ENCODE results near the gene DOHH.

The DOHH gene

GRCh38 chr19:3499738-3500428 lies 591 bp downstream of the DOHH start:
- no peak for DNase-seq

- DNase-seq: no peak
These were observed 2.5 kb downstream of the DOHH start for GRCh38 chr19:3497757-3498520.

GRCh38 chr19:3496392-3497273 lies 3.8 kb downstream of the DOHH start:
- DNase-seq: no peak

GRCh38 chr19:3494559-3494958 lies 5.9 kb downstream of the DOHH start:
- DNase-seq: no peak

DNA sequence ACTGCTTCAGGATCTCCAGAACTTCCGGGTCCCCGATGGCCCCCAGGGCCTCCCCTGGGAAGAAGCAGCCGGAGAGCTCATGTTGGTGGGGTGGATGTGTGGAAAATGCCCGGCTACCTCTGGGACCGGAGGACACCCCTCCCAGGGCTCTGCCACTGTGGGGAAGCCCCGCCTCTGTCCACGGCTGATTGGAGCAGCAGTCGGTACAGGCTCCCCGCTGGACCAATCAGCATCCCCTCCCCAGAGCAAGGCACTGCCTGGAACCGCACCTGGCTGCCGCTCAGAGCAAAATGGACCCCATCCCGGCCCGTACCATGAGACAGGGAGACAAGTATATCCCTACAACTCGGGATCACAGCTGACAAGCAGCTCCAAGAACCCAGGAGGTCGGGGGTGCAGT lies 6.4 kb downstream of the DOHH start:
- peak; percentile 97 for DNase-seq

GRCh38 chr19:3493651-3494050 lies 6.8 kb downstream of the DOHH start:
- no peak for DNase-seq

- DNase-seq: no peak
These were observed 7.6 kb downstream of the DOHH start for GRCh38 chr19:3492919-3493318.

DNA sequence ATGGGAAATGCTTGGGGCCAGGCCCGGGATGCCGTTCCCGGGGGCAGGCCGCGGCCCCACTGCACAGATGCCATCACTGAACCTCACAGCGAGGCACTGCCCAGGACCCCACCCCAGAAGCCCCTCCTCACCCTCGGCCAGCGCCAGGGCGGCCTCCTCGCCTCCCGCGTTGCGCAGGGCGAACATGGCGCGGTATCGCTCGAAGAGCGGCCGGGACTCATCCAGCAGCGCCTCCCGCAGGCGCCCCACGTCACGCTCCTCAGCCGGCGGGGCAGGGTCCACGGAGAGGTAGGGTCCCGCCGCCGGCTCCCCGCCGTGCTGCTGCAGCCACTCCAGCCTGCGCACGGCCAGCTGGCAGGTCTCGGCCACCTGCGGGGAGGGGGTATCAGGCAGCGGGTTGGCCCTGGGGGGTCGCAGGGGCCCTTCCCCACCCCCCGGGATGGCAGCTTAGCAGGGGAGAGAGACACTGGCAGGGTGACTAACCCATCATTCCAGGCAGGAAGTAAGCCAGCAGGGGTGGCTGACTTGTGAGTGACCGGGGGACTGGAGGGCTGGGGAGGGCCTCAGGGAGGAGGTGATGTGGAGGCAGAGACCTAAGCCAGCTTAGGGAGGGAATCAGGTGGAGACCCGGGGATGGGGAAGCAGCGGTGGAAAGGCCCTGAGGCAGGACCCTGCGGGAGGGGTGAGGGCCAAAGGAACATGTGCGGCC lies 8.2 kb downstream of the DOHH start:
- DNase-seq: no peak

DNA sequence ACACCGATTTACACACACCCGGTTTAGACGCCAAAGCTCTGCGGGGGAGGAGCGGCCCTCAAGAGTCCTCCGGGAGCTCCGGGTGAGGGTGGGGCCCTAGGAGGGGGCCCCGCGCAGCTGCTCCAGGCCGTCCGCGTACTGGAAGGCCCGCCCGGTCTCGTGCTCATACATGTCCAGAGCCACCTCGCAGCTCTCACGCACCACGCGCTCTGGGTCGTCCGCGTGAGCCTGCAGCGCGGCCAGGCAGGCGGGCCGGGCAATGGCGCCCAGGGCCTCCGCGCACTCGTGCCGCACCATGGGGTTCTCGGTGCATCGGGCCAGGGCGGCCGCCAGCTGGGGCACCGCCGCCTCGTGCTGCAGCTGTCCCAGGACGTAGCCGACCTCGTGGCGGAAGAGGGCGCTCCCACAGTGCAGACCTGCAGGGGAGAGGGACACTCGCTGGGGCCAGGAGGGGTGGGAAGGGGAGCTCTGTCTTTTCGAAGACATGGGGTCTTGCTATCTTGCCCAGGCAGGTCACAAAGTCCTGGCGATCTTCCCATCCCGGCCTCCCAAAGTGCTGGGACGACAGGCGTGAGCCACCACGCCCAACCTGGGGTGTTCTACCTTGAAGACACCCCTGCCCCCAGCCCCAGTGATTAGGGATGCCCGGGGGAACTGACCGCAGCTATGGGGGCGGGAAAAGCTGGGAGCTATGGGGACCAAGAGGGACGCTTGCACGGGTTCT lies 8.9 kb downstream of the DOHH start:
- no peak for DNase-seq

GRCh38 chr19:3483226-3483628 lies 17.2 kb downstream of the DOHH start, which contains the start of gene SMIM44:
Gene SMIM44, minus strand, starts transcription at chr19:3483441. Its CDS starts 38 bp downstream, at chr19:3483403.
- no peak for DNase-seq

- no peak for DNase-seq
These were observed 17.8 kb downstream of the DOHH start for GRCh38 chr19:3482507-3483225.

DNA sequence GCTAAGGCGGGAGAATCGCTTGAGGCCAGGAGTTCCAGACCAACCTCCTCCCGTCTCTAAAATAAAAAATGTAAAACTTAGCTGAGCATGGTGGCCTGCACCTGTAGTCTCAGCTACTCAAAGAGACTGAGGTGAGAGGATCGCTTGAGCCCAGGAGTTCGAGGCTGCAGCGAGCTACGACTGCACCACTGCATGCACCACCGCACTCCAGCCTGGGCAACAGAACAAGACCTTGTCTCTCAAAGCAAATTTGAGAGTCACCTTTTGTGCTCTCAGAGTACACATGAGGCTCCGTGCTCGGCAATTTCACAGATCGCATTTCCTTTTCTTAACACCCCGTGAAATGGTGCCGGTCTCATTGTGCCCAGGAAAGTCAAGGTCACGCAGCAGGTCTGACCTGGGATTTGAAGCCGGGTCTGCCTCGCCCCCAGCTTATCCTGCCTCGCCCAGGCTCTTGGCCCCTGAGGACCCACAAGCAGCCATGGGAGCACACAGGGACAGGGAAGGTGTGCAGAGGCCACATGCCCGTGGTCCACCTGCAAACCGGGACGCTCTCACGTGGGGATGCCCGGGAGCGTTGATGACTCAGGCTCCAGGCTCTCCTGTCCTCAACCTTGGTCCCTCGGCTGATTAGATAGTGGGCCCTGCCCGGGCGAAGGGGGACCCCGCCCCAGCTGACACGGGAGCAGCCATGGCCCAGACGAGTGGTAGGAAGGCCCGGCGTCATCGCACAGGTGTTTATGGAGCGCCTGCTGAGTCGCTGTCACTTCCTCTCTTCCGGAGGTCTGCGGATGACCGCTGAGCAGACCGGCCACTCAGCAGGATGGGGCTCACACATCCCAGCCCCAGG lies 19.0 kb downstream of the DOHH start:
- no peak for DNase-seq

DNA sequence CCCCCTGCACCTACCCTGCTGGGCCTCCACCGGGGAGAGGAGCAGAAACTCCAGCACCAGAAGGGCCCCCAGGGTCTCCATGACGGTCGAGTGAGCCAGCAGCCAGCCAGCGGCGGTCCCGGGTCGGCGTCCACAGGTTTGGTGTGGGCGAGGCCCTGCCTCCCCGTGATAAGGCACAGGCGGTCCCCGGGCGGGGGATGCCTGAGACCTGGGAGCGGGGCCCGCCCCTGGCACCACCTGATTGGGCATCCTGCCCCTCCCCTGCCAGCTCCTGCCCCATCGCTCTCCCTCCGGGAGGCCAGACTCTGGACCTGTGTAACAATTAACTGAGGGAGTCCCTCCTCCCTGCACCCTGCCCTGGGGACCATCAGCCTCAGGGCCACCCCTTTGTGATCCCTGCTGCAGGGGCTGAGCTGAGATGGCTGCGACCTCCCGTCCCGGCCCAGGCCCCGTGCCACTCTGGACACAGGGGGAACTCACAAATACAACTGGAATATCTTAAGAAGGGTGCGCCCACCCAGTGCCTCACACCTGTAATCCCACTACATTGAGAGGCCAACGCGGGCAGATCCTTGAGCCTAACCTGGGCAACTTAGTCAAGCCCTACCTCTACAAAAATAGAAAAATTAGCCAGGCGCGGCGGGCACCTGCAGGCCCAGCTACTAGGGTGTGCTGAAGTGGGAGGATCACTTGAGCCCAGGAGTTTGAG lies 19.9 kb downstream of the DOHH start, which contains the start of gene SMIM24:
TSS of gene SMIM24 (minus strand) at position 143 of the 709 bp plus-strand sequence. CDS start at position 81, 62 bp downstream.
- DNase-seq: no peak

GRCh38 chr19:3479834-3480215 lies 20.6 kb downstream of the DOHH start:
- peak; percentile 36 for DNase-seq

- DNase-seq: peak; percentile 19
These were observed 21.2 kb downstream of the DOHH start for GRCh38 chr19:3479177-3479833.

DNA sequence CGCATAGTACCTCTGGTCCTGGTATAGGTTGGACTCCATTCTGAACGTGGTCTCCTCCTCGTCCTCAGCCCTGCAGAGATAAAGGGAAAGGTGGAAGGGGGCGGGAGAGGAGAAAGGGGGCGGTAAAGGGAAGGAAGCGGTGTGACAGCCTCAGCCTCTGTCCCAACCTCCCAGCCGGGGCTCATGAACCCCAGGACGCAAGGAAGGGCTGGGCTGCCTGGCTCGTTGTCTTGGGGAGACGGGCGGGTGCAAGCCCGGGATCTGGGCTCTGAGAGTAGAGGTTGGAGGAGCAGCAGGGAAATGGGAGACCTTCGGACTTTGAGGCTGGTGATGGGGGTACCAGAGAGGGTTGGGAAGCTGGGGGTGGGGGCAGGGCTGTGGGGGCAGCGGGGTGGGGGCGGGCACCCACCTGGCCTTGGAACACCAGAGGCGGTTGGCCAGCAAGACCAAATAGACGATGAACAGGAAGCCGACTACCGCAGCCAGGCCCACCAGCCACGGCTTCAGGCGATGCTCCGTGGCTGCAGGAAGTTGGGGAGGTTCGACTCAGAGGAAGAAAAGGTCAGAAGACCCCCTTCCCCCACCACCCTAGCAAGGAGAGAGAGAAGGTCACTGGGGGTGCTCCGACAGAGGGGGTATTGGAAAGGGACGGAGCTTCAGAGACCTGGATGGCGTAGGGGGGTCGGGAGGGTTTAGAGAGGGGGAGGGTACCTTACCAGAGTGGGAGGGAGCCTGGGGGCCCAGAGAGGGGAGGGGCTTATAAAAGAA lies 21.9 kb downstream of the DOHH start:
- no peak for DNase-seq

GRCh38 chr19:3477951-3478350 lies 22.5 kb downstream of the DOHH start:
- peak; percentile 4 for DNase-seq

DNA sequence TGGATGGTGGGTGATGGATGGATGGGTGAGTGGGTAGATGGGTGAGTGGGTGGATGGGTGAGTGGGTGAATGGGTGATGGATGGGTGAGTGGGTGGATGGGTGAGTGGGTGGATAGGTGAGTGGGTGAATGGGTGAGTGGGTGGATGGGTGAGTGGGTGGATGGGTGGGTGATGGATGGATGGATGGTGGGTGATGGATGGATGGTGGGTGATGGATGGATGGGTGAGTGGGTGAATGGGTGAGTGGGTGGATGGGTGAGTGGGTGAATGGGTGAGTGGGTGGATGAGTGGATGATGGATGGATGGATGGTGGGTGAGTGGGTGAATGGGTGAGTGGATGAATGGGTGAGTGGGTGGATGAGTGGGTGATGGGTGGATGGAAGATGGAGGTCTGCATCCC lies 23.0 kb downstream of the DOHH start:
- DNase-seq: no peak
